Measurements from ENCODE around the gene CERS6. TPM values are rescaled to one million over a fixed set of nuclear protein-coding genes. Genes with fewer than 3 reads are reported as not detected.

The CERS6 gene
- total and polyA plus RNA-seq, 12 donors: 5.0 to 110 (median 29.6) TPM

DNA sequence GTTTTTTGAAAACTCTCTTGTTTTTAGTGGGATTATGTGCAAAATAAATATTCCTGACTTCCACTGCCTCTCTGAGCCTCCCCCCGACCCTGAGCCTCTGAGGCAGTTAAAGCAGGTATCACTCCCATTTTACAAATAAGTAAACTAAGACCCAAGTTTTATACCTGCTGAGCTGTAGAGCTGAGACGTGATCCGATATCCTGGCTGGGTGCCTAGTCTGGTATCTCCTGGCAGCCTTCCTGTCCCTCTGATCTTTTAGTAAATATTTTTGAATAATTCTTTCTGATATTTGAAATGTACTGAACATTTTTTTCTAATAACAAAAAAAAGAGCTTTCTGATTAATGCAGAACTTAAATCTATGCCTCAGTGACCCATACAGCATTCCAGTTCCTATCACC, 238.1 kb downstream of the CERS6 start:
- Histone ChIP-seq H3K9me3 (replicated peaks in 1 of 3) (no peaks in the 10 kb centered on the region), H3K4me3 (no peak overlapping the region), H3K27ac (no peak overlapping the region), H3K4me1 (replicated peaks in 1 of 2) (peaks cover 5 to 8% of the 10 kb centered on the region in 2 donors), H3K27me3 (no peaks in the 10 kb centered on the region), H3K36me3 (replicated peaks in 1 of 2) (no peaks in the 10 kb centered on the region)
- TF ChIP-seq POLR2A (IDR thresholded peaks at IDR 0.05): no peak
- TF ChIP-seq, protein P1, sequence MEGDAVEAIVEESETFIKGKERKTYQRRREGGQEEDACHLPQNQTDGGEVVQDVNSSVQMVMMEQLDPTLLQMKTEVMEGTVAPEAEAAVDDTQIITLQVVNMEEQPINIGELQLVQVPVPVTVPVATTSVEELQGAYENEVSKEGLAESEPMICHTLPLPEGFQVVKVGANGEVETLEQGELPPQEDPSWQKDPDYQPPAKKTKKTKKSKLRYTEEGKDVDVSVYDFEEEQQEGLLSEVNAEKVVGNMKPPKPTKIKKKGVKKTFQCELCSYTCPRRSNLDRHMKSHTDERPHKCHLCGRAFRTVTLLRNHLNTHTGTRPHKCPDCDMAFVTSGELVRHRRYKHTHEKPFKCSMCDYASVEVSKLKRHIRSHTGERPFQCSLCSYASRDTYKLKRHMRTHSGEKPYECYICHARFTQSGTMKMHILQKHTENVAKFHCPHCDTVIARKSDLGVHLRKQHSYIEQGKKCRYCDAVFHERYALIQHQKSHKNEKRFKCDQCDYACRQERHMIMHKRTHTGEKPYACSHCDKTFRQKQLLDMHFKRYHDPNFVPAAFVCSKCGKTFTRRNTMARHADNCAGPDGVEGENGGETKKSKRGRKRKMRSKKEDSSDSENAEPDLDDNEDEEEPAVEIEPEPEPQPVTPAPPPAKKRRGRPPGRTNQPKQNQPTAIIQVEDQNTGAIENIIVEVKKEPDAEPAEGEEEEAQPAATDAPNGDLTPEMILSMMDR (IDR thresholded peaks at IDR 0.05): no peak
- intact Hi-C loops (cut with DNase I): no loop called here
- WGBS, 4 donors: 43 to 54% (median 49%) methylated on average over 3 of the region's 3 CpGs
- DNase-seq: peak in 3 of 7 donors; percentile 19 to 30 (median 28)

DNA sequence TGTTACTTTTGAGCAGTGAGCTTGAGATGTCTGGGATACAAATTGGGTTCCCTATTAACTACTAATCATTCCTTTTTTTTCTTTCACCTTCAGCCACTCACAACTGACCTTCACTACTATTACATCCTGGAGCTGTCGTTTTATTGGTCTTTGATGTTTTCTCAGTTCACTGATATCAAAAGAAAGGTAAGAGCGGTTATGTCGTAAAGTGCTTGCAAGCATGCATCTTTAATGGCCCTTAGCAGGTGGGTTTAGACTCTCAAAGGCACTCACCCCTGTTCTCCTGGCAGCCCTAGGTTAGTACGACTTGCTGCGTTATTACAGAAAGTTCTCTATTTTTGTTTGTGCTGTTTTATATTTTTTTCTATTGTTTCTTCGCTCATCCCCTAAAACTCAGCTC, 238.8 kb downstream of the CERS6 start:
- H3K27ac ChIP-seq: no peak overlapping the region
- no peak for TF ChIP-seq POLR2A (IDR thresholded peaks at IDR 0.05)
- TF ChIP-seq, protein P1 (IDR thresholded peaks at IDR 0.05): no peak
- DNase-seq: no peak
- intact Hi-C loops (cut with DNase I): no loop called here
- H3K36me3 ChIP-seq (replicated peaks in 1 of 2): no peaks in the 10 kb centered on the region
- no peaks in the 10 kb centered on the region for H3K9me3 ChIP-seq (replicated peaks in 1 of 3)
- no peaks in the 10 kb centered on the region for H3K27me3 ChIP-seq
- 73 to 79% (median 77%) methylated on average over 6 of the region's 6 CpGs for WGBS, 4 donors
- peaks cover 5 to 8% of the 10 kb centered on the region in 2 donors for H3K4me1 ChIP-seq (replicated peaks in 1 of 2)
- no peak overlapping the region for H3K4me3 ChIP-seq

DNA sequence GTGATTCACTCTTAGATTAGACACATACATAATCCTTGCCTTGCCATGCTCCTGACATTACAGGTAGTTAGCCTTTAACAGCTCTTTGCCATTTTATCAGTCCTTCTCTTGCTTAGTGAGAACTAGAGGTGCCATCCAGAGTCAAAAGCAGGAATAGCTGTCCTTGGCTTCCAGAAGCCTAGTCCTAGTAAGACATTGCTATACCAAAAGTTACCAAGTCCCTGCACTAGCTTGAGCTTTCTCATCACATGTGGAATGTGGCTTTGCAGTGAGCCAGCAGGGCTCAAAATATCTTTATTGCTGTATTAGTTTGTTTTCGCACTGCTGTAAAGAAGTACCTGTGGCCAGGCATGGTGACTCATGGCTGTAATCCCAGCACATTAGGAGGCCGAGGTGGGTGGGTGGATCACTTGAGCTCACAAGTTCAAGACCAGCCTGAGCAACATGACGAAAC, 241.6 kb downstream of the CERS6 start:
- no peak overlapping the region for H3K27ac ChIP-seq
- TF ChIP-seq POLR2A (IDR thresholded peaks at IDR 0.05): no peak
- TF ChIP-seq, protein P1 (IDR thresholded peaks at IDR 0.05): no peak
- no peaks in the 10 kb centered on the region for H3K9me3 ChIP-seq (replicated peaks in 1 of 3)
- no peaks in the 10 kb centered on the region for H3K36me3 ChIP-seq (replicated peaks in 1 of 2)
- no peaks in the 10 kb centered on the region for H3K27me3 ChIP-seq
- no peak for DNase-seq
- H3K4me3 ChIP-seq: no peak overlapping the region
- 93 to 100% (median 98%) methylated on average over 3 of the region's 3 CpGs for WGBS, 4 donors
- peaks cover 5 to 8% of the 10 kb centered on the region in 2 donors for H3K4me1 ChIP-seq (replicated peaks in 1 of 2)
- intact Hi-C loops (cut with DNase I): no loop called here

DNA sequence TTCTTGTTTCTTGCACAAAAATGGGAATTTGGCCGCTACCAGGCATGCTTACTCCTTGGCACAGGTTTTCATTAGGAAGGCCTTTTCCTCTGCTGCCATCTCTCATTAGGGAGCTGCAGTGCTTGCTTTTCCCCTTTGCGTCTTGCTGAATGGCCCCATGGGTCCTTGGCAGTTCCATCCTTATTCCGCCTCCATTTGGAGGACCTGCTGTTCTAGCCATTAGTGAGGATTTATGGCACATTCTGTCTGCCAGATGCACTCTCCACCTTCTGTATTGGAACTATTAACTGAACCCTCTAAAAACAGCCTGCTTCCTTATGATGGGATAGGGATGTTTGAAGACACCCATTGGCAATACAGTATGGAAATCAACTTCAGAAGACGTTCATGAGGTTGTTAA, 242.9 kb downstream of the CERS6 start:
- no peak for TF ChIP-seq POLR2A (IDR thresholded peaks at IDR 0.05)
- TF ChIP-seq, protein P1 (IDR thresholded peaks at IDR 0.05): no peak
- Histone ChIP-seq H3K27ac (no peak overlapping the region), H3K4me3 (no peak overlapping the region)

More for the DNA sequence above, 242.9 kb downstream of the CERS6 start:
- intact Hi-C loops (cut with DNase I): no loop called here
- no peak for DNase-seq
- 90 to 94% (median 93%) methylated on average over 4 of the region's 4 CpGs for WGBS, 4 donors
- peaks cover 5 to 8% of the 10 kb centered on the region in 2 donors for H3K4me1 ChIP-seq (replicated peaks in 1 of 2)
- no peaks in the 10 kb centered on the region for H3K27me3 ChIP-seq
- H3K9me3 ChIP-seq (replicated peaks in 1 of 3): no peaks in the 10 kb centered on the region
- H3K36me3 ChIP-seq (replicated peaks in 1 of 2): no peaks in the 10 kb centered on the region
